Activated T-helper 1 cell treated with Interleukin-2 at 50 U/mL for 16 hours (primary cell): ENCODE measurements around the gene ITGA11.
"Not testable (repeated sequence)": the region's sequence is repeated elsewhere in the genome, so short reads cannot be mapped to it uniquely, and the experiment has no call there.

Experiments
- DNase-seq: peaks from one replicate; pipeline ENCODE4 v3.0.0-alpha.2; 2020; ENCODE audit warnings: low read depth

The ITGA11 gene

DNA sequence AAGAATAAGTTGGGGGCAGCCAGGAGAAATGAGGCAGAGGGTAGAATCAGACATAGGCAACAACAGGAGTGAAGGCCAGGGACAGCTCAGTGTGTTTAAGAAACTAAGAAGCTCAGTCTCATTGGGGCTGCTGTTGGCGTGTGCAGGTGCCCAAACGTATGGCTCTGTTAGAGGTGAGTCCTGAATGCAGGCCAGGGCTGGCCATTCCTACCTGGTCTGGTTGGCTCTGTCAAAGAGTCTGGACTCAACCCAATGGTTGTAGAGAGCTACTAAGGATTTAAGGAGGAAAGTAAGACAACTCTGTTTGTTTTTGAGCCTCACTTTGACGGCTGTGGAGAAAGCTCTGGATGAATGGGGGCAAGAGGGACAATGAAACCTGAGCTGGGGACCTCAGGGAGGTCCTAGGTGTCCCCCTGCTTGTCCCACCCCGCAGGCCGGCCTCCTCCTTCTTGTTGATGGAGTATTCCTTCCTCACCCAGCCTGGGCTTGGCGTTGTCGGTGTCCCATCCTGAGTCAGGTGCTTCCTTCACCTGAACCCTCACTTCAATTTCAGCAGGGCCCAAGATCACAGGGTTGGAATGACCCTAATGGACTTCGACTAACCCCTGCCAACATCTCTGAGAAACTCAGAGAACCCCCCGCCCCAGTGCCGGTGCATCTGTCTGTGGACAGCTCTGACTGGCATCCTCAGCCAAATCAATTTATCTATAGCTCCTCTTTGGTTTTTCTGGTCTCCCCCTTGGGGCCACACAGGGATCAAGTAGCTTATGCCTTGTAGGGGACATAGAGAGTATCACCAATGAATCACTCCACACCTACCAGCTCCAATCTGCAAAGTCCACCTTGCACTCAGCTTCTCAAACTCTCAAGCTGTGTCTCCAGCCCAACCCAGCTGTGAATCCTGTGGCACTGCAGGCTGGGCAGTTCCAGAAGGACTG lies 8.3 kb downstream of the ITGA11 start:
- DNase-seq = no peak

GRCh38 chr15:68422403-68423145 lies 9.4 kb downstream of the ITGA11 start:
- DNase-seq = not testable (repeated sequence)

- DNase-seq = no peak
These were observed 10.1 kb downstream of the ITGA11 start for GRCh38 chr15:68421798-68422402.

- DNase-seq = no peak
These were observed 10.8 kb downstream of the ITGA11 start for GRCh38 chr15:68421115-68421551.

DNA sequence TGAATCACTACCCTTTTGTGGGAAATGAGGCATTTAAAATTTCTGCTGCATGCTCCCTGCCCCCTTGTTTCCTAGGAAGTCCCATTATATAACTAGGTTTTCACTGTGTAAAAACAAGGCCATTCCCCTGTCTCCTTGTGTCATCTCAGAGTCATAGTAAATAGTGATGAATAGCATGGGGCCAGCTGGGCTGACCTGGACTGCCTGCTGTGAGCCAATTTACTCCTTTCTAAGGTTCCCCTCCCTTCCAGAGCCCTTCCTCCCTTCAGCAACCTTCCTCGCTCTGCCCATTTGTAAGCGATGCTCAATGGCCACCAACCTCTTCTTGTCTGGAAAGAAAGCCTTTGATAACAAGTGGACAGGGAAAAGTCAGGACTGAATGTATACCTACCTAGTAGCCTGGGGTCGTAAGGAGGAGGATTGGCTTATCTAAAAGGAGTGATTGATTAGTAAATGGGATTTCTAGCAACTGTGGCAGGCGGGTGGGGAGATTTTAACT lies 11.7 kb downstream of the ITGA11 start:
- no peak for DNase-seq

GRCh38 chr15:68419301-68420175 lies 12.4 kb downstream of the ITGA11 start:
- no peak for DNase-seq

DNA sequence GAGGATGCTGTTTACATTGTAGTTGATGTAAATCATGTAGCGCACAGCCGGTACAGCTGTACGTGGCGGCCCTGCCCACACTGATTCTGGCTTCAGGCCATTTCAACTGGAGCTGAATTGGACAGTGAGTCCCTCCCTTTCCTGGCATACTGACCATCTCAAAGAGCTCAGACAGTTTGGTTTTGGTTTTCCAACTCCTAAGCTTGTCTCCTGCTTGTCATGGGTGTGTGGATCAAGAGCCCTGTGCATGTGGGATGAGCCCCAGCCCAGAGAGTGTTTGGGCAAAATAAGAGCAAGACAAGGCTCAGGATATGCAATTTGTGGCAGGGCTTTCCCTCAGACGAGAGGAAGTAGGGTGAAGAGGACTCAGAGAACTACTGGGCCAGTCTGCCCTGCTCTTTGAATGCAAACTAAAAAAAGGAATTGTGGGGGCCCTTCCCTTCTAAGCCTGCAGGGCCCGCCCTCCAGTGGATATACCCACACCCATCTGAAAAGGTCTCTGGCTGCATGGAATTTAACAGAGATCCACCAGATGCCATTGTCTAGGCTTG lies 13.3 kb downstream of the ITGA11 start:
- DNase-seq = no peak

- DNase-seq = no peak
These were observed 14.1 kb downstream of the ITGA11 start for GRCh38 chr15:68417897-68418296.

GRCh38 chr15:68417051-68417450 lies 14.9 kb downstream of the ITGA11 start:
- DNase-seq = no peak

GRCh38 chr15:68416158-68416535 lies 15.8 kb downstream of the ITGA11 start:
- no peak for DNase-seq

DNA sequence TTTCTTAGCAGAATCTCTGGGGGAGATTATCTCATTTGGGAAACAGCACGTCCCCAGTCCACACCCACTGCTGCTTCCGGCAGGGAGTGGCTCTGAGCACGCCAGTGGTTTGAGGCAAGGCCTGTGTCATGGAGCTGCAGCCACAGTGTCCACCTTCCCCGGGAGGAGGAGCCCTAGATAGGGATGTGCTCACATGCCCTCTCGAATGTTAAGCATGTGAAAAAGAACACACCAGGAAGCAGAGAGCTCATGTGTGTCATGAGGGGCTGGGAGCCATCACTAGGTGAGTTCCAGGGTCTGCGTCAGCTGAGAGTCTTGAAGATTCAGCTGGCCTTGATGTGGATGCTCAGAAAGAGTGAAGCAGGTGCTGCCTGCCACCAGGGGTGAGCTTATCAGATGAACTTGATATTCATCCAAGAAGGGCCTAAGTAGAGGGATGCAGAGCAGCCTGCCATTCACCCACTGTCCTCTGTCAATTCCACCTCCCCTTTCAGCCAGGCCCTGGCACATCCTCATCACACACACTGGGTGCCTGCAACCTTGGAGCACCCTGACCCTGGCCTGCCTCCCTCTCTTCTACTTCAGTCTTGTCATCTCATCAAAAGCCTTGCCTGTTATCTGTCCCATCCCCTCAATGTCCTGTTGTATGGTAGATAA lies 16.3 kb downstream of the ITGA11 start:
- DNase-seq = no peak

DNA sequence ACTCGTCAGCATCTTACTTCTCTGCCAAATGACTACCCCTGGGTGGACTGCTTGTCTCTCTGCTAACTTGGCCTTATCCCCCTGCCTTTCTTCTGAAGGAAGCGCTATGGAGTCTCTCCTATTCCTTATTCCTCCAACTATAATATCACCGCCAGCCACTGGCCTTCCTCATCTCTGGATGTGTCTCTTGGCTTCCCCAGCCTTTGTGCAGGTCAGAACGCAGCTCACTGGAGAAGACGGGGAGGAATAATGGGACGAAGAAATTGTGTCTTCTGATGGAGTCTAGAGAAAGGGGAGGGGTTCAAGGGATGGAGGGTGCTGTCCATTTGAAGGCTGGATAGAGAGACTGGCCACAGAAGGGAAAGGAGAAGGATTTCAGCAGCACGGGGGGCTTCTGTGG lies 16.9 kb downstream of the ITGA11 start:
- DNase-seq = no peak

- DNase-seq = no peak
These were observed 17.4 kb downstream of the ITGA11 start for GRCh38 chr15:68414591-68414990.

- DNase-seq = no peak
These were observed 17.8 kb downstream of the ITGA11 start for GRCh38 chr15:68414206-68414555.

- DNase-seq = no peak
These were observed 18.4 kb downstream of the ITGA11 start for GRCh38 chr15:68413363-68414205.

DNA sequence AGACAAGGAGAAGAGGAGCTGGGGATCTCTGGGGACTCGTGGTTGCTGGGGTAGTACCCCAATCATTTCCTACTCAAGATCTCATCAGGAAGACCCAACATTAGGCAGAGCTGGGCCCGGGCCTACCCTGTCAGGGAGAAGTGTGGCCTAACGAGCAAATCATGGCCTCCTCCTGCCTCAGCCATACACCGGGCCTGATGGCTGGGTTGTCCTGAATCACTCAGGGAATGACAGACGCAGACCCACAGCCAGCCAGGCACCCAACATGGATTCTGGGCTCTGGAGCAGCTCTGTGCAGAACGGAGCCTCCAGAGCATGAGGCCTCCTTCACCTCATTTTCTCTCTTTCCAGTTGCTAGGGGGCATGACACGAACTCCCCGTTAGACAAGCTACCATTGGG lies 19.7 kb downstream of the ITGA11 start:
- DNase-seq = no peak

DNA sequence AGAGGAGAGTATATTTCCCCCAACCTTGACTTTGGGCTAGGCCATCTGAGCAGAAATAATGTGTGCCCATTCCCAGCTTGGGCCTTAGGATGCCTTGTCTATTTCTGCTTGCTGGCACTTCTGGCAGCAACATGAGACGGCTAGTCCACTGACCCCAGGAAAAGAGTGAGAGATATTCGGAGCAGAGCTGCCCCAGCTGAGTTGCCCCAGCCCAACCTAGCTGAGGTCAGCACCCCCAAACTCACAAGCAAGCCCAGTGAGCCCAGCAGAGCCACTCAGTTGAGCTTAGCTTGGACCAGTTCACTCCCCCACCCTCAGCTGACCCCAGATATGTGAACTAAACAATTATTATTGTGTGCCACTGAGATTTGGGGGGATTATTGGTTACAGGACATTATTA lies 20.2 kb downstream of the ITGA11 start:
- no peak for DNase-seq

GRCh38 chr15:68411343-68411675 lies 20.7 kb downstream of the ITGA11 start:
- DNase-seq = no peak

DNA sequence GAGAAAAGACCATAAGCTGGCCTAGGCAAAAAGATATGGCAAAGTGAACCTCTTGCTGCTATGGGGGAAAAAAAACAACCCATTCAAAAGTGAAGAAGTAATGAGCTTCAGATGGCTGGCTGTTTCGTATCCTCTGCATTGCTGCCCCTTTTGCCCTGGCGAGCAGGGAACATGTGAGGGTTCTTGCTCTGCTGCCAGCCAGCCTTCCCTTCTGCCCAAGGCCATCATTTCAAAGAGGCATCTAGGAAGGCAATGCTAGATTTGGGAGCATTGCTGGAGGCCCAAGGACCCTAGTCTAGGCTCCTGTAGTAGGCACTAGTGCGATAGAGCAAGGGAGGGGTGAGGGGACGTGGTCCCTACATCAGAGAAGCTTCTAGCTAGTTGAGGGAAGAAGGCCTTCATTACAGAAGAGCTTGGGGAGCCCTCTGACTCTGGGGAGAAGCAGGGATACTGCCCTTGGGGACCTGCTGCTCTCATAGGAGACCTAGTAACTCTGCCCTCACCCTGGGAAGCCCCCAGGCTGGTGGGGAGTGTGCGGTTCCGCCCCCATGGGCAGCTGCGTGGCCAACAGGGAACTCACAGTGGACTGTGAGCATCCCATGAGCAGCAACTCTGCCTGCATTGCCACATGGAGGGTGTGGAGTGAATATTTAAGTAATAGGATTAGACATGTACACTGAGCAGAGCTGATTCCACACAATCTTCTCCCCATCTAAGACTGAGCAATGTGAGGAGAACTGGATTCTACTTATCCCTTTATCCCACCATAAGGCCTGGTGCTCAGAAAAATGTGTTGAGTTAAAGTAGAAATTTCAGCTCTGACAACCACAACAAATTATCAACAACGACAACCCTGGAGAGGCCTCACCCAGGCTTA lies 21.3 kb downstream of the ITGA11 start:
- DNase-seq = no peak
